ENCODE data around the gene NRXN3.

GRCh38 chr14:78782551-78782950 lies 612.4 kb downstream of the NRXN3 start:
- TF ChIP-seq CTCF (optimal IDR thresholded peaks at IDR 0.05 in 1 of 3, IDR thresholded peaks at IDR 0.05 in 1 of 3, conservative IDR thresholded peaks at IDR 0.05 in 1 of 3; ENCODE audit: extremely low read depth in 1 of 3, insufficient read depth in 2 of 3, low read length in 3 of 3), result no peak
- TF ChIP-seq EZH2 (IDR thresholded peaks at IDR 0.05; ENCODE audit: low read length), result no peak
